Stimulated activated CD4-positive, alpha-beta T cell treated with anti-CD3 and anti-CD28 coated beads, Interleukin-1b, Interleukin-23, amount 100 ng/mL, for 24 hours (primary cell): ENCODE data around the gene AWAT1.
A peak's percentile ranks its signal among the peaks of the same experiment; 100 is the strongest.
"Not testable (repeated sequence)": the region's sequence is repeated elsewhere in the genome, so short reads cannot be mapped to it uniquely, and the experiment has no call there.

Source experiments
- DNase-seq, 4 experiments: peaks; one replicate each; pipeline ENCODE4 v3.0.0-alpha.2; 2020; ENCODE audit warnings: low read depth in 4 of 4, low spot score in 1 of 4

The AWAT1 gene

DNA sequence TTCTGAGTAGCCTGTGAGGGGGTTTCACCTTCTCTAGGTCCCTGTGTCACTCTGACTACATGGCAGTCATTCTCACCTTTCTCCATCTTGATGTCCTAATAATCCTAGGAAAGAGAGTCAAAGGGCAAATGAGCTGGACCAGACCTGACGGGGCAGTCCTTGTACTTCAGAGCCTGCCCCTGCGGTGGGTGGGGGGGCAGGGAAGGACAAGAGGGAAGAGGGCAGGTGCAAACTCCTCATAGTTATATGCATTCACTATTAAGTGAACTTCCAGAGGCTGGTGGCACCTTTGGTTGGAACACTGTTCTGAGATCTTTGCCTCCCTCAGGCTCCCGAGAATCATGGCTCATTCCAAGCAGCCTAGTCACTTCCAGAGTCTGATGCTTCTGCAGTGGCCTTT lies at the start of gene AWAT1:
TSS of gene AWAT1 (plus strand) at position 301 of the 400 bp plus-strand sequence. CDS start at position 342, 41 bp downstream.
- no peak for DNase-seq

DNA sequence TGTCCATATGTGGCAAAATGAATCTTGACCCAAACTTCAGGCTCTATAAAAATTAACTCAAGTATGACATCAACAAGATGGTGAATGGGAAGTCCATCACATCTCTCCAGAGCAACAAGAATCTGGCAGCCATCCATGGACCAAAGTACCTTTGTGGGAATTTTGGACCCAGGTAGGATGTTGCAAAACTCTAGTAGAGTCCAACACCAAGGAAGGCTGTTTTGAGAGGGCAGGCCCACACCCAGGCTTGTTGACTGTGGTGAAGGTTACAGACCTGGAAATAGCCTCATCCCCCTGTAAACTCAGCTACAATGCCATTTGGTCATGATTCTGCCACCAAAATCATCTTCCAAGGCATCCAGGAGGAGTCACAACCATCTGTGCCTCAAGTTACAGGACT lies 44.2 kb upstream of the AWAT1 start:
- DNase-seq: no peak

DNA sequence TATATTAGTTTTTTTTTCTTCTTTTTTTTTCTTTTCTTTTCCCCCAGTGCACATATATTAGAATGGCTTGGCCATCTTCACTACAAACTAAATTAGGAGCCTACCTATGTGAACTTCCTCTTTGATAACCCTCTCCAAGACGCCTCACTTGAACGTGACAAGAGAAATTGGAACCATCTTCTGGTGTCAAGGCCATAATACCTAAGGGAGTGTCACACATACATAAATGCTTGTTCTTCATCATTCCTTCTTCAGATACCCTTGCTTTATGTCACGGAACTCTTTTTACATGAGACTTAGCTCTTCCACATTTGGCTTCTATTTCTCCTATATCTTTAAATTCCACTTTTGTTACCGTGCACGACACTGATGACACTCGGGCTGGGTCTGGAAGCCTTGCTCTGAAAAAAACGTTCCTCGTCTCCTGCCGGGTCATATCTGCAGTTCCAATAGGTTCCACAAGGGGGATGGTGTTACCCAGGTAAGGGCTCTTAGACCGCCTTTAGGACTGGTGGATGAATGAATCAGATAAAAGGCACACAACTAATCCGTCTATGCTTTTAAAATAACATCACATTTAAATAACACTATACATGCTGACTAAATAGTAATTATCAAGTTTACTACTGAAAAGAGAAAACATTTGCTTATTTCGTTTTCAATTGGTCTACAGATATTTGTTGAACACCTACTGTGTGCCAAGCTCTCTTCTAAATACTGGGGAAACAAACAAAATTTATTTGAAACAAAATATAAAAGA lies 37.3 kb upstream of the AWAT1 start:
- peak; percentile 18 to 60 (median 44) for DNase-seq

DNA sequence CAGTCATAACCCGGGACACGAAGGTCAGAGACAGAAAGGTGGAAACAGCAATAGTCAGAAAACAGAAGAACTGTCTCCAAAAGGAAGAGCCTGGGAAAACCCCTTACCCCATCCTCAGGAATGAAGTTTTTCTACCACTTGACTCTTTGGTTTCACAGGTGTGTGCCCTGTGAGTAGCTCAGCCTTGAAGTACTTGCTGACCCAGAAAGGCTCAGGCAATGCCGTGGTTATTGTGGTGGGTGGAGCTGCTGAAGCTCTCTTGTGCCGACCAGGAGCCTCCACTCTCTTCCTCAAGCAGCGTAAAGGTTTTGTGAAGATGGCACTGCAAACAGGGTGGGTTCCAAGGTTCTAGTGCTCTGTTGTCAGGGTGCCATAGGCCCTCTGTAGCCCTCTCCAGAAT lies 32.7 kb upstream of the AWAT1 start:
- no peak for DNase-seq

DNA sequence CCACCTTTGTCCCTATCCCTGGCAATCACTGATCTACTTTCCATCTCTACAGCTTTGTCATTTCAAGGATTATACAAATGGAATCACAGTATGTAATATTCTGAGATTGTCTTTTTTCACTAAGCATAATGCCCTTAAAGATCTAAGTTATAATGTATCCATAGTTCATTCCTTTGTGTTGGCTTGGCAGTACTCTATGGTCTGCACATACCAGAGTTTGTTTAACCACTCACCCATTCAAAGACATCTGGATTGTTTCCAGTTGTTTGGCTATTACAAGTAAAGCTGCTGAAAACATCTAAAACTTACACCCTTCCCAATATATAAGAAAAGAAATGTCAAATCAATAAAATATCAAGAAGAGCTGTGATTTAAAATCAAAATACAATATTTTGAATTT lies 26.0 kb upstream of the AWAT1 start:
- no peak for DNase-seq

DNA sequence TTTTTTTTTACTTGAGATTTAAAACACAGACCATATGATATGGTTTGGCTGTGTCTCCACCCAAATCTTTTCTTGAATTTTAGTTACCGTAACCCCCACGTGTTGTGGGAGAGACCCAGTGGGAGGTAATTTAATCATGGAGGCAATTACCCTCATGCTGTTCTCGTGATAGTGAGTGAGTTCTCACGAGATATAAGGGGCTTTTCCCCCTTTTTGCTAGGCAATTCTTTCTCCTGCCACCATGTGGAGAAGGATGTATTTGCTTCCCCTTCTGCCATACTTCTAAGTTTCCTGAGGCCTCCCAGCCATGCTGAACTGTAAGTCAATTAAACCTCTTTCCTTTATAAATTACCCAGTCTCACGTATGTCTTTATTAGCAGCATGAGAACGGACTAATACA lies 24.9 kb upstream of the AWAT1 start:
- not testable (repeated sequence) for DNase-seq

DNA sequence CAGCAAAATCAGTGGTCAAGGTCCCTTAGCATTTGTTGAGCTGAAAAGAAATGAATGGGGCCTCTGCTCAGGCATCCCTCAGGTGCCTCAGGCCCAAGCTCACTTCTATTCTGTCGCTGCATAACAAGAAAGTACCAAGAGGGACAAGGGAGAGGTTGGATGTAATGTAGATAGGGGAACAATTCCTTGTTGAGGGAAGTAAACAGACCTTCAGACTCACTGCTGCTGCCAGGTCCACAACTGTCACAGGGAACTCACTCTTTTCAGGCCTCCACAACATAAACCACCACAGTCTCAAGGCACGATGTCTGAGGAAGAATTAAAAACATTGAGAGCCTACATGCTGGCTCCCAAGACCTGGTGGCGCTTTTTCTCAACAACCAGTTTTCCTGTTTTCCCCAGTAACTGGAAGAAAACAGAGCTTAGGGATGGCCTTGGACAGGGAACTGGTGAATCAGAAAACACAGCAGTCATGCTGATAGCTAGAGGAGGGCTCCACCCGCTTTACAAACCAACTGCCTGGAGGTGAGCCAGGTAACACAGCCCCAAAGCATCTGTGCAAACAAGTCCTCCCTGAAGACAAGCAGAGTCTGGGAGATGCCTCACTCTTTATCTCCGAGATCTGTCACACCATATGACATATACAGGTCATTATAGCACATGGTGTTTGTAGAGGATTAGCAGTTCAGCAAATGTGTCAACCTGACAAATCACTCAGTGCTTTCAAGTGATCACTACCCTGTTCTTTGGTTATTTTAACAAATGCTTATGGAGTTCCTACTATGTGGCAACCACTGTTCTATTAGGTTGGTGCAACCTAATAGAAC lies 14.3 kb upstream of the AWAT1 start:
- no peak for DNase-seq

DNA sequence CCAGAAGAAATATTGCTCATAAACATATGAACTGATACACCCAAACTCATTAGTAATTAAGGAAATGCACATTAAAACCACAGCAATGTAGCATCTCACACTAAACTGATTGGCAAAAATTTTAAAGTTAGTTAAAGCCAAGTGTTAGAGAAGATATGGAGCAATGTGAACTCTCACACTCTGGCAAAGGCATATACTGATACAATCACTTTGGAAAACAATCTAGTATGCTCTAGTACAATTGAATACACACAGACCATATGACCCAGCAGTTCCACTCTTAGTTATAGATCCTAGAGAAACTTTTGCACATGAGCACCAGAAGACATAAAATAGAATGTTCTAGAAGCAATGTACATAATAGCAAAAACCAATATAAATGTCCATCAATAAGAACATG lies 8.4 kb upstream of the AWAT1 start:
- no peak for DNase-seq

DNA sequence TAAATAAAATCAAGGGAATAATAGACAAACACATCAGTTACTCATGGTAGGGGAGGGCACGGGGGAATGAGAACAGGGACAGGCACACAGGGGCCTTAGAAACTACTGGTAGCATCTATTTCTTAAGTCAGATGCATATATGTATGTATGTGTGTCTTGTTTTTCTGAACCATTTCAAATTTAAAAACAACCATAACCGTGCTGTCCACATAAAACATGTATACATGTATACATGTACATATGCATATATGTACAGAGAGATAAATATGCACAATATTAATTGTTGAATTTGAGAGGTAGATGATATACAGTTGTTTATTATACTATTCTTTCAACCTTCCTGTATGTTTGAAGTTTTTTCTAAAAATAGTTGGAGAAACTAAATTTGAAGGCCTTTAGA lies 7.8 kb upstream of the AWAT1 start:
- no peak for DNase-seq

DNA sequence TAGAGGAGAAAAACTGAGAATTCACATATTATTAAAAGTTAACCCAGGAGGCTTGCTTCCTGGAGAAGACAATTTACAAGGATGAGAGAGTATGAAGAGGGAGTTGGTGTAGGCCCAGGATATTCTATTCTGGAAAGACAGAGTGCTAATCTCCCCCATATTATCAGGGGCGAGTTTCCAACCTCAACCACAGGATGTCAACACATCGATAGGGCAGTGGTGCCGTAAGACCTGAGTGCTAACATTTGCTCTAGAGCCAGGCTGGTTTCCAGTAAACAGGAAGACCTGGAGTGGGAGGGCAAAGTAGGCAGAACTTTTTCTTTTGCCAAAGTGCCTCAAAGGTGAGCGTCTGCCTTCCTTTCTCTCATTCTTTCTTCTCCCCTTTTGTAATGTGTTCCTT lies 2.8 kb upstream of the AWAT1 start:
- DNase-seq: no peak

DNA sequence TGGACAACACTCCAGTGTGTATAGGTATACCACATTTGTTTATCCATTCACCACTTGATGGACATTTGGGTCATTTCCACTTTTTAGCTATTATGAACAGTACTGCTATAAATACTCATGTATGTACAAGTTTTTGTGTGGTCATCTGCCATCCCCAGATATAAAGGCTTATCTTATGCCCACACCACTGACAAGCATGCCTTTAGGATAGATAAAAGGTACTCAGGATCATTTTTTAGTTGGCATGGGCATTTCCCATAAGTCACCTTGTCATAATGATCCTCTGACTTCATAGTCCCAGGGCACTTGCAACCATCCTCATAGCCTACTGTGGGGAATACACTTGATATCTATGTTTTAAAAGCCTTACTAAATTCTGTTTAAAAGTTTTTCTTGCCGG lies 6.3 kb downstream of the AWAT1 start:
- no peak for DNase-seq

DNA sequence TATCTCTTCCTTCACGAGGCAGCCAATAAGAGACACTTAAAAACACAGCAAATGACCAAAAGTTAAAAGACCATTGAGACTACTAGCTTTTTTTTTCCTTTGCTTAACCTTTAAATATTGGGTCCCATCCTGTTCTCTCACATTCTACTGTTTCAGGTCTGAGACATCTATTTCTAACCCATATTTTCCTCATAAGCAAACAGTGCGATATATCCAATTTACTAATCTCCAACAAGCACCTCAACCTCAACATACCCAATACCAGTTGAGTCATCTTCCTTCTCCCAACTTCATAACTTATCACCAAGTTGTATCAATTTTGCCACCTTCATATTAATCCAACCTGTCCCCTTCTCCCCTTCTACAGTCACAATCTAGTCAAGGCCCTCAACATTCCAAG lies 7.0 kb downstream of the AWAT1 start:
- no peak for DNase-seq

DNA sequence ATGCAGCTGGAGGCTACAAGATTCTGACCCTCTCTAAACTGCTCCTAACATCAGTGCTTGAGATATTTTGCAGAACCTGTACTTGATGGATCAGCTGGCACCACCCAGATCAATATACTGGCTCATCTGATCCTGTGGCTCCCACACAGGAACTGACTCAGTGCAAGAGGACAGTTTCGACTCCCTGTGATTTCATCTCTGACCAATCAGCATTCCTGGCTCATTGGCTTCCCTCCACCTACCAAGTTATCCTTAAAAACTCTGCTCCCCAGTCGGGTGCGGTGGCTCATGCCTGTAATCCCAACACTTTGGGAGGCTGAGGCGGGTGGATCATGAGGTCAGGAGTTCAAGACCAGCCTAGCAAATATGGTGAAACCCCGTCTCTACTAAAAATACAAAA lies 9.1 kb downstream of the AWAT1 start:
- not testable (repeated sequence) for DNase-seq

DNA sequence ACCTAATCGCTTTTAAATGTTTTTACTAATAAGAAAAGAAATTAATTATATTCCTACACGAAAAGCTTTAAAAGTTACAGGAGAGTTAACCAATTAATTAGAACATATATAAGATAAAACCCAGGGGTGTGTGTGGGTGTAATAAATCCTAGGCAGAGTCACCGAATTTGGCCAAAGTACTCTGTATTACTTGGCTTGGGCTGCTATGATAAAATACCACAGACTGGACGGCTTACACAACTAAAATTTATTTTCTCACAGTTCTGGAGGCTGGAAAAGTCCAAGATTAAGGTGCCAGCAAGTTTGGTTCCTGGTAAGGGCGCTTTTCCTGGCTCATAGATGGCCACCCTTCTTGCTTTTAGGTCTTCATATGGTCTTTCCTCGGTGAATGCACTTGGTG lies 10.4 kb downstream of the AWAT1 start:
- DNase-seq: no peak

DNA sequence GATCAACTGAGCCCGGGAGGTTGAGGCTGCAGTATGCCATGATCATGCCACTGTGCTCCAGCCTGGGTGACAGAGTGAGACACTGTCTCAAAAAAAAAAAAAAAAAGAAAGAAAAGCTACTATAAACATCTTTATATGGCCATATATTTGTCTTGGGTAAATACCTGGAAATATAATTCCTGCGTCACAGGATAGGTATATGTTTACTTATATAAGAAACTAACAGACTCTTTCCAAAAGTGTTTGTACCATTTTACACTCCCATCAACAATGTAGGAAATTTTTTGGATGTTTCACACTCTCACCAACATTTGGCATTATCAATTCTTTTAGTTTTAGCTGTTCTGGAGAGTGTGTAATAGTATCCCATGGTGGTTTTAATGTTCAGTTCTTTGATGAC lies 12.8 kb downstream of the AWAT1 start:
- no peak for DNase-seq

DNA sequence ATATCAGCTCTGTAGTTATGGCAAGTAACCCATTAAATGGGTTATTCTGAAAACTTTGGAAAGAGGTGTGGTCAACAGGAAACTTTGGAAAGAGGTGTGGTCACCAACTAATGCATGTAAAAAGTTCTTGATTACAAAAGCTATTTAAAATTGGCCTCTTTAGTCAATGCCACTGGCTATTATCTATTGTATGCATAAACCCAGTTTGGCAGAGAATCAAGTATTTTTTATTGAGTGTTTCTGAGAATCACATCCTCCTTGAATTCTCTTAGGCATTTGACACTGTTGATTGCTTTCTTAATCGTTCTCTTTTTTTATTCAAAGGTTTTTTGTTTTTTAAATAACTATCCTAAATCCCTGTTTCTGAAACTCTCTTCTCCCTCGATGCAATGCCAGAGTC lies 18.0 kb downstream of the AWAT1 start:
- no peak for DNase-seq

DNA sequence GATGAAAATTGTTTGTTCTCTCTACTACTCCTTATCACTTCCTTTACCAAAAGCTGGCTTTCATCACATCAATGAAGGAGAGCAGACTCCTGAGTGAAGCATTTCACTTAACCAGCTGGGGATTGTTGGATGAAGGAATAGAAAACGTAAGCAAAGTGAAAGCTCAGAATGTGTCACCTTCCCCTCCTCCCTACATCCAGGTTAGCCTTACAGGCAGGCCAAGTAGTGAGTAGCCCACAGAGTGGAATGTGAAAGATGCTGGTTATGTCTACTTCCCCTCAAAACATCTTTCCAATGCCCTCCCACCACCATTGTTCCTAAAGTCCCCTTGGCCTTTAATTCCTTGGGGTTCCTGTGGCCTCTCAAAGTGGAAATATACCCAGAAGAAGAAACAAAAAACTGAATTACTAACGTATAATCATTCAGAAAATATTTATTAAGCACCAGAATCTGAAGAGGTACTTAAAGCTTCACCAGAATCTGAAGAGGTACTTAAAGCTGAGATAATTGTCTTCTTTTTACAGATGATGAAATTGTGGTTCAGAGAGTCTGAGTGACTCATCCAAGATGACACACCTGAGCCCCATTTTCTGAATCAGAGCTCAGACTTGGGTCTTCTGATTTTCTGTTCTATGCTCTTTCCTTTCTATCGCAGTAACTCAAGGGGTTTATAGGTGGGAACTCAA lies 19.1 kb downstream of the AWAT1 start:
- DNase-seq: no peak

DNA sequence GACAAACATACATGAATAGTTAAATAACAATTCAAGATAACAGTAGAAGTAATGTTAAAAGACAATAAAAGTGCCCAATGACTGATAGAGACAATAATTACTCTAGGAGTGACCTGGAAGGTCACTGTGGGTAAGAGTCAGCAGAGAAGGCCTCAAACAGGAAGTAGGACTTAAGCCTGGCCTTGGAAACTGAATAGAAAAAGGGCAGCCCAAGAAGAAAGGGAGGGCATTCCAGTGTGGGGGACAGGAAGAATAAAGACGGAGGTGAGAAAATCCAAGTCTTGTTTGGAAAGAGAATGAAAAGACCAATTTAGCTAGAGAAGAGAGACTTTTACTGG lies 19.6 kb downstream of the AWAT1 start:
- no peak for DNase-seq

DNA sequence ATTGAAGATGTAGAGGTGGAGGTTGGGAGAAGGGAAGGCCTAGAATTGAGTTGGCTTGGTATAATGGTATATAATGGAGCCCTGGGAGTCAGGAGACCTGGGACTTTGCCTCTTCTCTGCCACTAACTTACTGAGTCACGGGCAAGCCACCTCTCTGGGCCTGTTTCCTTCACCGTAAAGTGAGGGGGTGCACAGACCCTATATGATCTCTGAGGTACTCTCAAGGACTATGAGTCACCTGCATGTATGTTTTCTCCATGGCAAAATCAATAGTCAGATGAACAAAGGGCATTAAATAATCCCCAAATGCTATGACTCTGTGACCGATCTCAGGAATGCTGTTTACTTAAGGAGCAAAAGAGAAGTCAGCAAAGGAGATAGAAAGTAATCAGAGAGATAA lies 20.5 kb downstream of the AWAT1 start:
- no peak for DNase-seq

DNA sequence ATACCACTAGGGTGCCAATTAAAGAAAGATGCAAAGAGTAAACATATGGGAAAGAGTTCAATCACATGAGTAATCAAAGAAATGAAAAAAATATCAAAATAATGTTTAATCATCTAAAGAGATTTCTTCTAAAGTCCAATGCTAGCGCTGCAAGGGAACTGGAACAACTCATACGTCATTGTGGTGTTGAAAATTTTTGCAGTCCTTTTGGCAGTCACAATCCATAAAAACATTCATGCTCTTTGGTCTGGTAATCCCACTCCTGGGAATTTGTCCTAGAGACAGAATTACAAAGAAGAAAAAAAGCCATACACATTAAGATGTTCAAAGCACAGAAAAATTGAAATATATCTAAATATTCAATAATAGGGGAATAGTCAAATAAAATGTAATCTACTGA lies 21.0 kb downstream of the AWAT1 start:
- DNase-seq: no peak

DNA sequence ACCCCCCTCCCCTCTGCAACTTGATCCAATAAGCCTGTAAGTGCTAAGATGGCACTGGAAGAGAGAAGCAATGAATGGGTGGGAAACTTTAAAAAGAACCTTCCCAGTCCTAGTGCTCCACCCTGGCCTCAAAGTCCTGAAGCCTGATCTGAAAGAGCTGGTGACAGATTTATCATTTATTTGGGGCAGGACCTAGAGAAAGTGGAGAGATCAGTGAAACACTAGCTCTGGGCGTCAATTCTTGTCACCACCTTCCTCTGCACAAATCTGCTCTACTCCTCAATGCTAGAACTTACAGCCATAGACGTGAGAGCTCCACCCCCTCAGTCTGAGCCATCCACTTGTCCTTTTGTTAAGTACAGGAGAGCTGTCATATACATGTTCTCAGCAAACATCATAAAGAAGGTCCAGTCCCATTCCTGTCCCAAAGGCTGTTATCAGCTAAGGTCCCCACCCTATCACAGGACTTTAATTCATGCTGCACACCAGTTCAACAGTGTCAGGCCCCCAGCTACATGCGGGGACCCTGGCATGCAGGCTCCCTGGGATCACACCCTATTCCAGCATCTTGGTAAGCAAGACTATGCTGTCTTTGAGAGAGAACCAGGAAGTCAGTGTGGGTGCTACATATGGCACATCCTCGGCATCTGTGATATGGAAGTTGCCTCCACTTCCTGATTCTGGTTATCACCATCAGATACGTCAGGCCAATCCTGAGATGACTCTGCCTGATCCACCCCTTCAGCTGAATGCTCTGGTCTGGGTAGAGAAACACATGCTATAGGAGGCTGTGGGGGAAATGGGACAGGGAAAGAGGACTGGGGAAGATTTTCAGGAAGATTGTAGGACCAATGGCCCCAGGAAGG lies 23.2 kb downstream of the AWAT1 start:
- no peak for DNase-seq
